ENCODE data around the gene ACIN1. TPM values are rescaled to one million over a fixed set of nuclear protein-coding genes. Genes with fewer than 3 reads are reported as not detected.
A peak's percentile ranks its signal among the peaks of the same experiment; 100 is the strongest.

Gene ACIN1
- total and polyA plus RNA-seq, 9 of the 15 experiments (the other 6 are each of a cell fraction or from before 2014, with no cell fraction given) = 5.0 to 196 (median 129) TPM

DNA sequence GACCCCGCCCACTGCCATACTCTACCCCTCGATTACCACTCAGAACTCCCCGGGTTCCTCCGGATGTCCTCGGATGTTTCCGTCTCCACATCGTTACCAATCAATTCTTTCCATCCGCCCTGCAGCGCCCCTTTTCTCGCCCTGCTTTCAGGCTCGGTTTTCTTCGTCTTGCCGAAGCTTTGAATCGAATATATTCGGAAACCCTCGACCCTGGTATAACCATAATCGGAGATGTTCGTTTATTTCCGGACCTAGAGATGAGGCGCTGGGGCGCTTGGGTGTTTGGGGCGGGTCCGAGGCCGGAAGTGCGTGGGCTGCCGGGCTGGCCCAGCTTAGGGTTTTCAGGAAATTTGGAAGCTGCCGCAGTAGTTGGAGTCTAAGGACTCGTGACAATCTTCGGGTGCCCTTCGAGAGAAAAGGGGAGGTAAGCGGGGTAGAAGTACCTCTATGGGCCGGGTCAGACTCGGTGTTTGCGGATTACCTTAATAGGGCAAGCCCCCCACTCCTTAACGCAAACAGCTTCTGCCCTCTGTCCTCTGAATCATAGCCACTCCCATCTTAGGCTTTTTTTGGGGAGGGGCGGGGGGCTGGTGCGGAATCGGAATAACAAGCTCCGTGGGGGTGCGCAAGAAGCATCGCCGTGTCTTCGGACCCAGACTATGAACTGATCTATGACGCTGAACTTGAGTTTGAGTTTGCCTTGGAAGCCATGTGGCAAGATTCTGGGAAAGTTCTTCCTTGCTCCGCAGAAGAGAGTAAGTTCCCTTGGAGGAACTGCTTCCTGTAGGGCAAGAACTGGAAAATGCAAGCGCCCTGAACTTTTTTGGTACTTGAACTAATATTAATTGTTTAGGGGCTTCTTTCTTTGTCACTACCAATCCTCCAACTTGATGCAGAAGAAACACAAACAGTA lies 516 bp upstream of the ACIN1 start, which contains the start of gene C14orf119 (continued):
- TF ChIP-seq, protein P1, sequence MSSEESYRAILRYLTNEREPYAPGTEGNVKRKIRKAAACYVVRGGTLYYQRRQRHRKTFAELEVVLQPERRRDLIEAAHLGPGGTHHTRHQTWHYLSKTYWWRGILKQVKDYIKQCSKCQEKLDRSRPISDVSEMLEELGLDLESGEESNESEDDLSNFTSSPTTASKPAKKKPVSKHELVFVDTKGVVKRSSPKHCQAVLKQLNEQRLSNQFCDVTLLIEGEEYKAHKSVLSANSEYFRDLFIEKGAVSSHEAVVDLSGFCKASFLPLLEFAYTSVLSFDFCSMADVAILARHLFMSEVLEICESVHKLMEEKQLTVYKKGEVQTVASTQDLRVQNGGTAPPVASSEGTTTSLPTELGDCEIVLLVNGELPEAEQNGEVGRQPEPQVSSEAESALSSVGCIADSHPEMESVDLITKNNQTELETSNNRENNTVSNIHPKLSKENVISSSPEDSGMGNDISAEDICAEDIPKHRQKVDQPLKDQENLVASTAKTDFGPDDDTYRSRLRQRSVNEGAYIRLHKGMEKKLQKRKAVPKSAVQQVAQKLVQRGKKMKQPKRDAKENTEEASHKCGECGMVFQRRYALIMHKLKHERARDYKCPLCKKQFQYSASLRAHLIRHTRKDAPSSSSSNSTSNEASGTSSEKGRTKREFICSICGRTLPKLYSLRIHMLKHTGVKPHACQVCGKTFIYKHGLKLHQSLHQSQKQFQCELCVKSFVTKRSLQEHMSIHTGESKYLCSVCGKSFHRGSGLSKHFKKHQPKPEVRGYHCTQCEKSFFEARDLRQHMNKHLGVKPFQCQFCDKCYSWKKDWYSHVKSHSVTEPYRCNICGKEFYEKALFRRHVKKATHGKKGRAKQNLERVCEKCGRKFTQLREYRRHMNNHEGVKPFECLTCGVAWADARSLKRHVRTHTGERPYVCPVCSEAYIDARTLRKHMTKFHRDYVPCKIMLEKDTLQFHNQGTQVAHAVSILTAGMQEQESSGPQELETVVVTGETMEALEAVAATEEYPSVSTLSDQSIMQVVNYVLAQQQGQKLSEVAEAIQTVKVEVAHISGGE (CRISPR knock-in tag; IDR thresholded peaks at IDR 0.05) = no peak
- TF ChIP-seq, protein P2, sequence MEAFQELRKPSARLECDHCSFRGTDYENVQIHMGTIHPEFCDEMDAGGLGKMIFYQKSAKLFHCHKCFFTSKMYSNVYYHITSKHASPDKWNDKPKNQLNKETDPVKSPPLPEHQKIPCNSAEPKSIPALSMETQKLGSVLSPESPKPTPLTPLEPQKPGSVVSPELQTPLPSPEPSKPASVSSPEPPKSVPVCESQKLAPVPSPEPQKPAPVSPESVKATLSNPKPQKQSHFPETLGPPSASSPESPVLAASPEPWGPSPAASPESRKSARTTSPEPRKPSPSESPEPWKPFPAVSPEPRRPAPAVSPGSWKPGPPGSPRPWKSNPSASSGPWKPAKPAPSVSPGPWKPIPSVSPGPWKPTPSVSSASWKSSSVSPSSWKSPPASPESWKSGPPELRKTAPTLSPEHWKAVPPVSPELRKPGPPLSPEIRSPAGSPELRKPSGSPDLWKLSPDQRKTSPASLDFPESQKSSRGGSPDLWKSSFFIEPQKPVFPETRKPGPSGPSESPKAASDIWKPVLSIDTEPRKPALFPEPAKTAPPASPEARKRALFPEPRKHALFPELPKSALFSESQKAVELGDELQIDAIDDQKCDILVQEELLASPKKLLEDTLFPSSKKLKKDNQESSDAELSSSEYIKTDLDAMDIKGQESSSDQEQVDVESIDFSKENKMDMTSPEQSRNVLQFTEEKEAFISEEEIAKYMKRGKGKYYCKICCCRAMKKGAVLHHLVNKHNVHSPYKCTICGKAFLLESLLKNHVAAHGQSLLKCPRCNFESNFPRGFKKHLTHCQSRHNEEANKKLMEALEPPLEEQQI (IDR thresholded peaks at IDR 0.05) = no peak
- TF ChIP-seq NELFE (IDR thresholded peaks at IDR 0.05; ENCODE audit: insufficient read depth, insufficient read length) (no peak), ZNF277 (CRISPR knock-in tag; IDR thresholded peaks at IDR 0.05; ENCODE audit: borderline replicate concordance) (no peak), ZNF175 (CRISPR knock-in tag; IDR thresholded peaks at IDR 0.05; ENCODE audit: low read depth) (no peak), ZFP30 (CRISPR knock-in tag; IDR thresholded peaks at IDR 0.05; ENCODE audit: borderline replicate concordance) (no peak), ZBTB7A (IDR thresholded peaks at IDR 0.05; ENCODE audit: borderline replicate concordance, control insufficient read depth, low read depth, low read length) (peak; percentile 93), BRCA1 (IDR thresholded peaks at IDR 0.05) (no peak), BRCA1 (CRISPR knock-in tag; IDR thresholded peaks at IDR 0.05) (no peak), ZNF764 (CRISPR knock-in tag; IDR thresholded peaks at IDR 0.05; ENCODE audit: low read depth) (no peak), ZNF507 (tag; conservative IDR thresholded peaks at IDR 0.05) (no peak), NONO (IDR thresholded peaks at IDR 0.05; ENCODE audit: low read depth in 2 of 2, low read length in 1 of 2) (no peak; a peak in 1 of 4 replicates), ZNF354B (CRISPR knock-in tag; IDR thresholded peaks at IDR 0.05) (no peak), ZSCAN32 (CRISPR knock-in tag; IDR thresholded peaks at IDR 0.05) (no peak)
- TF ChIP-seq, protein P3, sequence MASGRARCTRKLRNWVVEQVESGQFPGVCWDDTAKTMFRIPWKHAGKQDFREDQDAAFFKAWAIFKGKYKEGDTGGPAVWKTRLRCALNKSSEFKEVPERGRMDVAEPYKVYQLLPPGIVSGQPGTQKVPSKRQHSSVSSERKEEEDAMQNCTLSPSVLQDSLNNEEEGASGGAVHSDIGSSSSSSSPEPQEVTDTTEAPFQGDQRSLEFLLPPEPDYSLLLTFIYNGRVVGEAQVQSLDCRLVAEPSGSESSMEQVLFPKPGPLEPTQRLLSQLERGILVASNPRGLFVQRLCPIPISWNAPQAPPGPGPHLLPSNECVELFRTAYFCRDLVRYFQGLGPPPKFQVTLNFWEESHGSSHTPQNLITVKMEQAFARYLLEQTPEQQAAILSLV (tag; IDR thresholded peaks at IDR 0.05) = no peak
- TF ChIP-seq, protein P4, sequence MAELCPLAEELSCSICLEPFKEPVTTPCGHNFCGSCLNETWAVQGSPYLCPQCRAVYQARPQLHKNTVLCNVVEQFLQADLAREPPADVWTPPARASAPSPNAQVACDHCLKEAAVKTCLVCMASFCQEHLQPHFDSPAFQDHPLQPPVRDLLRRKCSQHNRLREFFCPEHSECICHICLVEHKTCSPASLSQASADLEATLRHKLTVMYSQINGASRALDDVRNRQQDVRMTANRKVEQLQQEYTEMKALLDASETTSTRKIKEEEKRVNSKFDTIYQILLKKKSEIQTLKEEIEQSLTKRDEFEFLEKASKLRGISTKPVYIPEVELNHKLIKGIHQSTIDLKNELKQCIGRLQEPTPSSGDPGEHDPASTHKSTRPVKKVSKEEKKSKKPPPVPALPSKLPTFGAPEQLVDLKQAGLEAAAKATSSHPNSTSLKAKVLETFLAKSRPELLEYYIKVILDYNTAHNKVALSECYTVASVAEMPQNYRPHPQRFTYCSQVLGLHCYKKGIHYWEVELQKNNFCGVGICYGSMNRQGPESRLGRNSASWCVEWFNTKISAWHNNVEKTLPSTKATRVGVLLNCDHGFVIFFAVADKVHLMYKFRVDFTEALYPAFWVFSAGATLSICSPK (IDR thresholded peaks at IDR 0.05; ENCODE audit: borderline replicate concordance) = no peak

Data from K562 (cell line).